Tibial nerve (tissue), 4 donors: ENCODE data around the gene IRF2BPL. TPM values are rescaled to one million over a fixed set of nuclear protein-coding genes. Genes with fewer than 3 reads are reported as not detected.

ENCODE experiments used
- DNase-seq, 2 donors: peaks; one replicate each; pipeline ENCODE4 v3.0.0-alpha.2; 2019; ENCODE audit warnings: low spot score in 2 of 2
- H3K27ac ChIP-seq, 4 donors: fragments of 200-600 bp; sonication (generic) in 3 of 4; one replicate each; pipeline ENCODE4 v1.5.1; 2017 to 2019; ENCODE audit warnings: mild to moderate bottlenecking in 1 of 4
- H3K27me3 ChIP-seq, 2 donors: fragments of 200-600 bp; sonication (generic) in 1 of 2; one replicate each; pipeline versions ENCODE4 v1.5.1 to v1.6.0; 2017 to 2019
- H3K36me3 ChIP-seq, 3 donors: fragments of 200-600 bp; sonication (generic); one replicate each; pipeline ENCODE4 v1.5.1; 2018 to 2019
- H3K4me1 ChIP-seq, 4 donors: fragments of 200-600 bp; sonication (generic) in 3 of 4; one replicate each; pipeline ENCODE4 v1.5.1; 2017 to 2019
- H3K4me3 ChIP-seq, 4 donors: fragments of 200-600 bp; sonication (generic) in 3 of 4; one replicate each; pipeline ENCODE4 v1.5.1; 2017 to 2019; ENCODE audit warnings: mild to moderate bottlenecking in 1 of 4, moderate library complexity in 1 of 4
- H3K9me3 ChIP-seq, 4 donors: fragments of 200-600 bp; sonication (generic) in 3 of 4; one replicate each; pipeline ENCODE4 v1.5.1; 2017 to 2019
- CTCF ChIP-seq, 5 experiments: fragments of 200-600 bp in 3 of 5; fragments of 450-650 bp in 2 of 5; sonication (generic) in 3 of 5; IDR thresholded peaks; one replicate each; pipeline ENCODE4 v1.5.1; 2016 to 2019; ENCODE audit warnings: antibody characterized with exemption in 5 of 5, mild to moderate bottlenecking in 3 of 5, moderate library complexity in 2 of 5
- EP300 ChIP-seq, 2 donors: sonication (generic); formaldehyde crosslinking; IDR thresholded peaks; one replicate each; pipeline ENCODE4 v1.6.1; 2017; ENCODE audit warnings: antibody characterized with exemption in 2 of 2, mild to moderate bottlenecking in 1 of 2
- POLR2A ChIP-seq, 2 donors: fragments of 450-650 bp; IDR thresholded peaks; one replicate each; pipeline ENCODE4 v1.6.1; 2017; ENCODE audit warnings: antibody characterized with exemption in 2 of 2, mild to moderate bottlenecking in 2 of 2, moderate library complexity in 2 of 2
- WGBS, 2 donors: methylation state at CpG; one replicate each; pipeline ENCODE4 v1.1.5; 2018; 5-methylcytosine and 5-hydroxymethylcytosine counted together
- total RNA-seq, 4 donors: library from RNA; depleted of rRNA; stranded (reverse); fragments of >200 nt; gene quantifications; one replicate each; pipeline ENCODE4 v1.1.0, GENCODE V29; 2016

IRF2BPL gene
- total RNA-seq, 4 donors from 2014 or later = 52.4 to 69.2 (median 60.7) TPM

GRCh38 chr14:76995279-76996035 is 33.1 kb downstream of the IRF2BPL start:
- WGBS, 2 donors = 79 to 83% methylated on average over 4 of the region's 4 CpGs
- H3K9me3 ChIP-seq = no peaks in the 10 kb centered on the region
- H3K36me3 ChIP-seq = no peaks in the 10 kb centered on the region
- no peaks in the 10 kb centered on the region for H3K27me3 ChIP-seq
- H3K4me3 ChIP-seq = no peak overlapping the region
- TF ChIP-seq POLR2A (IDR thresholded peaks at IDR 0.05) = no peak
- no peak for TF ChIP-seq CTCF (IDR thresholded peaks at IDR 0.05)
- TF ChIP-seq EP300 (IDR thresholded peaks at IDR 0.05) = no peak
- peaks cover 0 to 6% (median 3%) of the 10 kb centered on the region in 4 donors for H3K4me1 ChIP-seq
- no peak for DNase-seq
- no peak overlapping the region for H3K27ac ChIP-seq

- Histone ChIP-seq H3K4me1 (no peaks in the 10 kb centered on the region), H3K27me3 (no peaks in the 10 kb centered on the region), H3K9me3 (no peaks in the 10 kb centered on the region), H3K27ac (no peak overlapping the region), H3K36me3 (no peaks in the 10 kb centered on the region), H3K4me3 (no peak overlapping the region)
- no peak for DNase-seq
- no peak for TF ChIP-seq POLR2A (IDR thresholded peaks at IDR 0.05)
- TF ChIP-seq CTCF (IDR thresholded peaks at IDR 0.05) = no peak
- 90 to 97% methylated on average over 6 of the region's 6 CpGs for WGBS, 2 donors
These were observed 34.8 kb downstream of the IRF2BPL start for GRCh38 chr14:76993752-76994151.

DNA sequence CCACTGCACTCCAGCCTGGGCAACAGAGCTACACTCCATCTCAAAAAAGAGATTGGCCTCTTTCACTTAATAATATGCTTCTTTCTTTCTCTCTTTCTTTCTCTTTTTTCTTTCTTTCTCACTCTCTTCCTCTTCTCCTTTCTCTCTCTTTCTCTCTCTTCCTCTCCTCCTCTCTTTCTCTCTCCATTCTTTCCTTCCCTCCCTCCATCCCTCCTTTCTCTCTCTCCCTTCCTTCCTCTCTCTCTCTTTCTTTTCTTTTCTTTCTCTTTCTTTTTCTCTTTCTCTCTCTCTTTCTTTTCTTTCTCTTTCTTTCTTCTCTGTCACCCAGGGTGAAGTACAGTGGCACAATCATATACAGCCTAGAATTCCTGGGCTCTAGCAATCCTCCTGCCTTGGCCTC is 38.4 kb downstream of the IRF2BPL start:
- no peaks in the 10 kb centered on the region for H3K36me3 ChIP-seq
- H3K9me3 ChIP-seq = no peaks in the 10 kb centered on the region
- DNase-seq = no peak
- peaks cover 0 to 8% (median 1%) of the 10 kb centered on the region in 4 donors for H3K4me1 ChIP-seq
- no peaks in the 10 kb centered on the region for H3K27me3 ChIP-seq
- H3K27ac ChIP-seq = no peak overlapping the region
- no peak for TF ChIP-seq CTCF (IDR thresholded peaks at IDR 0.05)
- TF ChIP-seq POLR2A (IDR thresholded peaks at IDR 0.05) = no peak
- TF ChIP-seq EP300 (IDR thresholded peaks at IDR 0.05) = no peak
- no peak overlapping the region for H3K4me3 ChIP-seq

- H3K27ac ChIP-seq = no peak overlapping the region
- DNase-seq = no peak
- H3K36me3 ChIP-seq = no peaks in the 10 kb centered on the region
- no peaks in the 10 kb centered on the region for H3K27me3 ChIP-seq
- WGBS, 2 donors = 88 to 96% methylated on average over 4 of the region's 4 CpGs
- peaks cover 0 to 19% (median 3%) of the 10 kb centered on the region in 4 donors for H3K4me1 ChIP-seq
- H3K4me3 ChIP-seq = no peak overlapping the region
- H3K9me3 ChIP-seq = no peaks in the 10 kb centered on the region
- TF ChIP-seq EP300 (IDR thresholded peaks at IDR 0.05) (no peak), CTCF (IDR thresholded peaks at IDR 0.05) (no peak), POLR2A (IDR thresholded peaks at IDR 0.05) (no peak)
These were observed 40.5 kb downstream of the IRF2BPL start for GRCh38 chr14:76987956-76988520.

GRCh38 chr14:76986231-76986565 is 42.3 kb downstream of the IRF2BPL start:
- peaks cover 0 to 19% (median 3%) of the 10 kb centered on the region in 4 donors for H3K4me1 ChIP-seq
- no peaks in the 10 kb centered on the region for H3K27me3 ChIP-seq
- TF ChIP-seq POLR2A (IDR thresholded peaks at IDR 0.05) (no peak), EP300 (IDR thresholded peaks at IDR 0.05) (no peak), CTCF (IDR thresholded peaks at IDR 0.05) (no peak)
- no peak overlapping the region for H3K4me3 ChIP-seq
- peaks cover 0 to 6% (median 0%) of the 10 kb centered on the region in 4 donors for H3K9me3 ChIP-seq
- H3K36me3 ChIP-seq = no peaks in the 10 kb centered on the region
- DNase-seq = no peak
- H3K27ac ChIP-seq = no peak overlapping the region
- 90 to 100% methylated on average over 3 to 4 of the region's 4 CpGs for WGBS, 2 donors
